ENCODE measurements around the gene CLCNKA. TPM values are rescaled to one million over a fixed set of nuclear protein-coding genes. Genes with fewer than 3 reads are reported as not detected.
"Not testable (repeated sequence)": the region's sequence is repeated elsewhere in the genome, so short reads cannot be mapped to it uniquely, and the experiment has no call there.

CLCNKA gene
- total and polyA plus RNA-seq, 8 donors = 0.12 to 1.4 (median 0.84) TPM

- no peak for TF ChIP-seq CTCF (IDR thresholded peaks at IDR 0.05)
- Histone ChIP-seq H3K27me3 (no peaks in the 10 kb centered on the region), H3K36me3 (no peaks in the 10 kb centered on the region), H3K9me3 (no peaks in the 10 kb centered on the region), H3K27ac (no peak overlapping the region), H3K4me3 (no peak overlapping the region), H3K4me1 (peaks cover 0 to 12% of the 10 kb centered on the region in 2 donors)
- intact Hi-C loops (cut with DNase I) = no loop called here
- ATAC-seq = no peak
- peak in 1 of 4 donors; percentile 49 for DNase-seq
These were observed 1.5 kb upstream of the CLCNKA start for GRCh38 chr1:16020325-16020724.

- H3K9me3 ChIP-seq; H3K36me3 ChIP-seq; intact Hi-C loops (cut with DNase I); ATAC-seq; H3K27ac ChIP-seq; H3K27me3 ChIP-seq; DNase-seq; H3K4me3 ChIP-seq: not testable (repeated sequence)
- peaks cover 0 to 12% of the 10 kb centered on the region in 2 donors for H3K4me1 ChIP-seq
These were observed 958 bp upstream of the CLCNKA start for GRCh38 chr1:16020878-16021277.

- intact Hi-C loops (cut with DNase I) = no loop called here
- ATAC-seq = no peak
- peak in 1 of 4 donors; percentile 41 for DNase-seq
- Histone ChIP-seq H3K4me3 (no peak overlapping the region), H3K4me1 (peaks cover 8 to 18% of the 10 kb centered on the region in 2 donors), H3K27ac (no peak overlapping the region), H3K27me3 (peaks cover 0 to 14% of the 10 kb centered on the region in 2 donors), H3K36me3 (no peaks in the 10 kb centered on the region), H3K9me3 (no peaks in the 10 kb centered on the region)
- no peak for TF ChIP-seq CTCF (IDR thresholded peaks at IDR 0.05)
These were observed 557 bp downstream of the CLCNKA start for GRCh38 chr1:16022393-16022792.

- no peak overlapping the region for H3K27ac ChIP-seq
- no peak overlapping the region for H3K4me3 ChIP-seq
- no peaks in the 10 kb centered on the region for H3K36me3 ChIP-seq
- TF ChIP-seq CTCF (IDR thresholded peaks at IDR 0.05) = no peak
- DNase-seq = peak in 1 of 4 donors; percentile 72
- H3K27me3 ChIP-seq = peaks cover 0 to 22% of the 10 kb centered on the region in 2 donors
- H3K4me1 ChIP-seq = peaks cover 8 to 13% of the 10 kb centered on the region in 2 donors
- ATAC-seq = no peak
- intact Hi-C loops (cut with DNase I) = no loop called here
- no peaks in the 10 kb centered on the region for H3K9me3 ChIP-seq
These were observed 1.3 kb downstream of the CLCNKA start for GRCh38 chr1:16023050-16023653.

- intact Hi-C loops (cut with DNase I); H3K4me3 ChIP-seq; H3K4me1 ChIP-seq; H3K36me3 ChIP-seq; ATAC-seq; H3K9me3 ChIP-seq; H3K27ac ChIP-seq: not testable (repeated sequence)
- DNase-seq = peak in 1 of 4 donors; percentile 38
- peaks cover 0 to 41% of the 10 kb centered on the region in 2 donors for H3K27me3 ChIP-seq
These were observed 4.5 kb downstream of the CLCNKA start for GRCh38 chr1:16026302-16026701.

GRCh38 chr1:16026723-16027484 lies 5.1 kb downstream of the CLCNKA start:
- peak; percentile 56 for ATAC-seq
- Histone ChIP-seq H3K36me3 (no peaks in the 10 kb centered on the region), H3K4me3 (no peak overlapping the region), H3K27ac (no peak overlapping the region), H3K9me3 (no peaks in the 10 kb centered on the region), H3K4me1 (peaks cover 5 to 8% of the 10 kb centered on the region in 2 donors), H3K27me3 (peaks cover 0 to 41% of the 10 kb centered on the region in 2 donors)
- peak in 2 of 4 donors; percentile 51 to 67 for DNase-seq
- intact Hi-C loops (cut with DNase I) = no loop called here
- no peak for TF ChIP-seq CTCF (IDR thresholded peaks at IDR 0.05)

Data from left lung (tissue), 10 donors.